GM19023 (cell line): ENCODE measurements around the gene MDGA2.
"Not testable (repeated sequence)": the region's sequence is repeated elsewhere in the genome, so short reads cannot be mapped to it uniquely, and the experiment has no call there.

ENCODE experiments used
- ATAC-seq: cut with Tn5 transposase; IDR thresholded peaks from one replicate; pipeline ENCODE4 v1.9.1; 2021; ENCODE audit warnings: mild to moderate bottlenecking, moderate library complexity; ENCODE audit not compliant: unreplicated experiment

MDGA2 gene

GRCh38 chr14:47346849-47347248 lies 328.6 kb downstream of the MDGA2 start:
- no peak for ATAC-seq

- ATAC-seq: no peak
Observed at GRCh38 chr14:47345016-47345415, 330.4 kb downstream of the MDGA2 start.

GRCh38 chr14:47332939-47333338 lies 342.5 kb downstream of the MDGA2 start:
- no peak for ATAC-seq

GRCh38 chr14:47332106-47332505 lies 343.3 kb downstream of the MDGA2 start:
- ATAC-seq: no peak

- ATAC-seq: no peak
Observed at GRCh38 chr14:47328376-47328775, 347.0 kb downstream of the MDGA2 start.

GRCh38 chr14:47327336-47327735 lies 348.1 kb downstream of the MDGA2 start:
- ATAC-seq: no peak

- no peak for ATAC-seq
Observed at GRCh38 chr14:47322751-47323150, 352.7 kb downstream of the MDGA2 start.

GRCh38 chr14:47302121-47302520 lies 373.3 kb downstream of the MDGA2 start:
- ATAC-seq: no peak

- ATAC-seq: no peak
Observed at GRCh38 chr14:47300796-47301195, 374.6 kb downstream of the MDGA2 start.

- ATAC-seq: no peak
Observed at GRCh38 chr14:47297374-47297773, 378.0 kb downstream of the MDGA2 start.

GRCh38 chr14:47284283-47284682 lies 391.1 kb downstream of the MDGA2 start:
- no peak for ATAC-seq

- not testable (repeated sequence) for ATAC-seq
Observed at GRCh38 chr14:47281761-47282160, 393.6 kb downstream of the MDGA2 start.

GRCh38 chr14:47278233-47278842 lies 397.1 kb downstream of the MDGA2 start:
- peak; percentile 81 for ATAC-seq

- no peak for ATAC-seq
Observed at GRCh38 chr14:47277703-47278102, 397.7 kb downstream of the MDGA2 start.

- ATAC-seq: no peak
Observed at GRCh38 chr14:47276931-47277330, 398.5 kb downstream of the MDGA2 start.

GRCh38 chr14:47273939-47274338 lies 401.5 kb downstream of the MDGA2 start:
- ATAC-seq: no peak

- no peak for ATAC-seq
Observed at GRCh38 chr14:47270715-47271114, 404.7 kb downstream of the MDGA2 start.

GRCh38 chr14:47269756-47270492 lies 405.5 kb downstream of the MDGA2 start:
- ATAC-seq: no peak

- ATAC-seq: no peak
Observed at GRCh38 chr14:47264842-47265241, 410.6 kb downstream of the MDGA2 start.

GRCh38 chr14:47262801-47263200 lies 412.6 kb downstream of the MDGA2 start:
- ATAC-seq: no peak

- no peak for ATAC-seq
Observed at GRCh38 chr14:47261350-47261749, 414.1 kb downstream of the MDGA2 start.

GRCh38 chr14:47259796-47260195 lies 415.6 kb downstream of the MDGA2 start:
- ATAC-seq: no peak

GRCh38 chr14:47257013-47257412 lies 418.4 kb downstream of the MDGA2 start:
- ATAC-seq: no peak
